NCI-H1105 (cell line): ENCODE measurements around the gene SMTN.
"Not testable (repeated sequence)": the region's sequence is repeated elsewhere in the genome, so short reads cannot be mapped to it uniquely, and the experiment has no call there.

Source experiments
- DNase-seq: peaks from one replicate; lab custom pipeline; 2025; lab: John Stamatoyannopoulos, UW

The SMTN gene

DNA sequence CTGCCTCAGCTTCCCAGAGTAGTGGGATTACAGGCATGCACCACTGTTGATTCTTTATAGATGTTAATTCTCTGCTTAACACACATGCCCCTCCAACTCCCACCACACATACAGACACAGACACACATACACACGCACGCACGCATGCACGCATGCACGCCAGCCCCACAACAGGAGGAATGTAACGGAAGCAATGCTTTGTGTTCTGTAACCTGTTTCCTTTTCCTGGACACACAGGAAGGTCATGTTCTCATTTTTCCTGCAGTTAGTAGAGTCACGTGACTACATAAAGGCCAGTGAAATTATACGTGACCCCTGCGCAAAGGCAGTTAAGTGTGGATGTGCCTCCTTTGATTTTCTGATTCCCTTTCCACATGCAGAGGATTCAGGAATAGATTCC is 8.0 kb upstream of the SMTN start:
- DNase-seq, result not testable (repeated sequence)

DNA sequence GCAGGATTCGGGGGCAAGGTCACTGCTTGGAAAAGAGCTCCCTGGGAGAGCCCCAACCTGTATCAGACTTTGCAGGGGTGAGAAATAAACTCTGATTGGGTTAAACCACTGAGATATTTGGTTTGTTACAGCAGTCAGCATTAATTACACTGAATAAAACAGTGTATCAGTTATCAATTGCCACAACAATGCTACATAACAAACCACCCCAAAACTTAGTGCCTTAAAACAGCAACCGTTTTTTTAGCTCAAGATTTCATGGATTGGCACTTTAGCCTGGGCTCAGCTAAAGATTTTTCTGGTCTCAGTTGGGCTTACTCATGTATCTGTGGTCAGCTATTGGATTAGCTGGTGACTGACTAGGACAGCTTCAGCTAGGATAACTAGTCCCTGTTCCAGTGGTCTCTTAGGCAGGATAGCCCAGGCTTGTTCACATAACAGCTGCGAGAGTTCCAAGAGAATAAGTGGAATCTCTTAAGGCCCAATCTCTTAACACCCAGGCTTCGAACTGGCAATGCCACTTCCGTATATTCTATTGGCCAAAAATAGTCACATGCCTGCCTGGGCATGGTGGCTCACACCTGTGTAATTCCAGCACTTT is 7.5 kb upstream of the SMTN start:
- not testable (repeated sequence) for DNase-seq

DNA sequence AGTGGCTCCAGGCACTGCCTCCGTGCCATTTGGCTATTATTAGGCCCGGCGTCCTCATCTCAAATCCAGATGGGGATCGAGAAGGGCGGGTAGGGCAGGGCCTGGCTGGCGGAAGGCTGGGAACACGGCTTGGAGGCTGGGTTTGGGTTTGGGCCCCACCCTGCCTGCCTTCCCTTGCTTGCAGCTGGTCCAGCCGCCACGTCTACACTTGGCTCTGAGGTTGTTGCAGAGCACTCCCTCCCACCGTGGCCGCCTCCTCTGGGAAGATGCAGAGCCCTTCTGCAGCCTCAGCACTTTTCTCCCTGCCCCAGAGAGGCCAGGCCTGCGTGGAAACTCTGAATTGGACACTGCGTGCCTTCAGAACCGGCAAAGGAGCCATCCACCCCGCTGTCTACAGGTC is 5.2 kb upstream of the SMTN start:
- no peak for DNase-seq

DNA sequence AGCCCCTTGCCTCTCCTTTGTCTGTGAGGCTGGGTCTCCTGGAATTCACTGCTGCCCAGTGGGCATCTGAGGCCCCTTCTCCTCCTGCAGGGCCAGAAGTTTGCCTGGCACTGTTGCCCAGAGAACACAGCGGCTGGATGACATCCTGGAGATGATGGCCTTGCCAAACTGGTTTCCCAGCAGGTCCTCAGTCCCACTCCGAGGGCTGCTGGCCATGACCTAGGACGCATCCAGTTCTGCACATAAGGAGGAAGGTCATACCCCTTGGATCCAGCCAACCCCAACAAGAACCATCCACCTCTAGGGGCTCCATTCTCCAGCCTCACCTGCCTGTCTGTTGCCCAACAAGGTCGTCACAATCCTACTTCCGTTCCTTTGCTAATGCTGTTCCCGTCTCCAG is 3.4 kb upstream of the SMTN start:
- DNase-seq, result no peak

DNA sequence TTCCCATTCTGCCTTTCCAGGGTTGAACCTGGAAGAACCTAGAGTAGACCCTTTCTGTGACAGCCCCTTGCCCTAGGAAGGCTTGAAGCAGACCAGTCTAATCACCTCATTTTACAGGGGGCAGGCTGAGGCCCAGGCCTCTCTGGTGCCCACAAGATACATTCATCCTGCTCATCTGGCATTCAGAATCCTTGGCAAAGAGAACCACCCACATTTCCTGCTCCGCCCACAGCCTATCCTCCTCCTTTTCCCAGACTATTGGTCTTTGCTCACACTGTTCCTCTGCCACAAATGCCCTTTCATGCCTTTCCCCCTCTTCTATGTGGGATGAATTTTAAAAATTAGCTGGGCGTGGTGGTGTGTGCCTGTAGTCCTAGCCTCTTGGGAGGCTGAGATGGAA is 2.7 kb upstream of the SMTN start:
- not testable (repeated sequence) for DNase-seq

DNA sequence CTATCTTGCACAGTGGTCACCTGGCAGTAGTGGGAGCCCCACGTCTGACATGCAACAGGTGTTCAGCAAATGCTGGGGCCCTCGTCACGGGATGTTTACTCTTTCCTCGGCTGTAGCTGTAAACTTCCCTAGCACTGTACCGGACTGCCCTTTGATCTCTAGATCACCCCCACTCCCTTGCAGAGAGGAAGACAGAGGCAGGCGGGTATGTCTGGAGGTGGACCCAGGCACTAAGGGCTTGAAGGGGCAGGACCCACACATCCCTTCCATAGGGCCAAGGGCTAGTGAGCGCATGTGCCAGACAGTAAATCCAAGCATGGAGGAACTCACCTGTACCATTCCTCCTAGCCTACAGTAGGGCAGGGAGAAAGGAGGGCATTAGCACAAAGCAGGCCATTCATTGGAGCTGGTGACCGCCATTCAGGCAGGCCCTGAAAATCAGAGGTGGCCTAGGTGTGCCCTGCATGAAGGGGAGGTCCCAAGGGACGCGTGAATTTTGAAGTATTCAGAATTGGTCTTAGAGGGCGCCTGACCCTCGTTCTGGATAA is 1.9 kb upstream of the SMTN start:
- DNase-seq, result no peak

DNA sequence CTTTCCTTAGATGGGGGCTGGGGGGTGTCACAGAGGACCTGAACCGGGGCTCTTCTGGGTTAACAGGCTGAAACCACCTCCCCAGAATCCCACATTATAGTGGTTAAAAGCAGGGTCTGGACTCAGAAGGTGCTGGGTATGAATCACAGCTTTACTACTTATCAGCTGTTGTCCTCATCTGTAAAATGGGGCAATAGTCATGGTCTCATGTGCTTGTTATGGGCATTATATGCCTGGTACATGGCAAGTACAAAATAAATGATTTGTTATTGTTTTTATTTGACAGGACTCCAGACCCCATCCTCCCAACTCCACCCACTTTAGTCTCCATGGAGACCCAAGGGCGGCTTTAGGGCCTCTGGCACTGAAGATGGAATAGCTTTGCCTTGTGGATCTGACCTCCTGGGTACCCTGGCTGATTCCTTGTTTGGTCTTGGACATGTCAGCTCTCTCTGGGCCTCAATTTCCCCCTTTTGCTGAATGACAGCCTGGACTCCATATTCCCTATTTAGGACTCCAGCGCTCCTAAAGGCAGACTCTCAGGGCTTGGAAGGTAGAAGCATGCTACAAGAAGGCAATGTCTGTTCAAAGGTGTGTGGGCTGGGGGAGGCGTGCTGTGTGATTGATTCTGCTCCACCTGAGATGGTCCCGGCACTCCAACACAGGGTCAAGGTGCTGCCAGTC is 812 bp upstream of the SMTN start:
- no peak for DNase-seq

DNA sequence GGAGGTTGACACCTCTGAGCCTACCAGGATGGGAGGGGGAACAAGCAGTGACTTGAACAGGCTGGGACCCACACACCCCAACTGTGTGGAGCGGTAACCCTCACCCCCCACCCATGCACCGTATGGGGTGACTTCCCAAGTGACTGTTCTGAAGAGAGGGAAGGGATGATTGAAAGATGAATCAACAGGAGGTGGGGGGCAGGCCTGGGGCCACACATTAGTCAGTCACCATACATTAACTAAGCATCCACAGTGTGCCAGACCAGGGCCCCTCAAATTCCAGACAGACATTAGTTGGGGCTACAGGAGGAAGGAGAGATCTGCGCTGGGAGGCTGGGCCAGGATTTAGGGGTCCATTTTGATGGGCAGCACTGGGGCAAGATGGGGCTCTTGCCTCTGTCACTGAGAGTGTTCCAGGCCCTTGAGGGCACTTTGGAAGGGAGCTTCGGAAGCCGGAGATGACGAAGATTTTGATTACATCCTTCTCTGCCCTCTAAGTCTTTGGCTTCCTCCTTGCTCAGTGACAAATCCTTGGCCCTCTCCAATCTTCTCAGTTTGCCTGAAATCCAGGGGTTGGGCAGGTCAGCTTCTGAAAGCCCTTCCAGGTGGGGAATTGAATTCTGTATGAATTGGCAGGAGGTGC is 966 bp downstream of the SMTN start:
- no peak for DNase-seq

DNA sequence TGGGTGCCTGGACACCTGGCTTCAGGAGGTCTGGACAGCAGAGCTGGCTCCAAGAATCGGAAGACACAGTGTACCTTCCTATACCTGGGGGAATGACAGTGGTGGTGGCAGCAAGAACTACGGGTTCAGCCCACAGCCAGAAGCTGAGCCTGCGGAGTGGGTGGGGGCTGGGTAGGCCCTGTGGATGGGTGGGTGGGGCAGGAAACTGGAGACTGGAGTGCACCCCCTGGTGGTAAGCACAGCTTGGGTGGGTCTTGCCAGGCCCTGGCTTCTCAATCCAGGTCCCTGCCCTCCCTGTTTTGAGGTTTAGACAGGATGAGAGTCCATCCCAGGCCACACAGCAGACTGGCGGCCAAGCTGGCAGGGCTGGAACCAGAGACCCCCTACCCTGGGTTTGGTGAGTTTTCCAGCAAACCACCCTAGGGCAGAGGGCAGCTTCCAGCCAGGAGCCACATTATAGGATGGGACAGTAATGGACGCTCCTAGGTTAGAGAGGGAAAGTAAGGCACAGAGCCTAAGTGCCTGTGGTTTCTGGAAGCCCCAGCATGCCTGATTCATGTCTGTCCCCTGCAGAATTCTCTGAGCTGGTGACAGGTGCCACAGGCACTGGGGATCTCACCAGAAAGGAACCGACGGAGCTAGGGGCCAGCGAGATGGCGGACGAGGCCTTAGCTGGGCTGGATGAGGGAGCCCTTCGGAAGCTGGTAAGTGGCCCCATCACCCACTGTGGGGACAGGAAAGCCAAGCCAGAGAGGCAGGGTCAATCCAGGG is 1.7 kb downstream of the SMTN start:
- no peak for DNase-seq

DNA sequence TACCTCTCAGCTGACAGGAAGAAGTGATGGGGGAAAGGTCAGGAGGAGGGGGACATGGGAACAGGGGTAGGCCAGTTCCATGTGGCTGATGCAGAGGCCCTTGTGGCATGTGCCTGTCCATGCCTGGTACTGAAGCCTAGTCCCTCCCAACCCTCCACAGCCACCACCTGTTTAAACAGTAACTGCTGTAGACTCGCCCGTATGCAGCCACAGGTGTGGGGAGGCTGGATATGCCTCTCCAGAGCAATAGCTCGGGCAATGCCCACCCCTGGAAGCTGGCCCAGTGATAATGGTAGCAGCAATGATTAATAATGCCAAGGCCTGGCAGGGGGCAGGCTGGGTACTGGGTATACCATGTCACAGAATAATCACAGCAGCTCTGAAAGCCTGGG is 2.3 kb downstream of the SMTN start:
- DNase-seq, result peak; percentile 81

DNA sequence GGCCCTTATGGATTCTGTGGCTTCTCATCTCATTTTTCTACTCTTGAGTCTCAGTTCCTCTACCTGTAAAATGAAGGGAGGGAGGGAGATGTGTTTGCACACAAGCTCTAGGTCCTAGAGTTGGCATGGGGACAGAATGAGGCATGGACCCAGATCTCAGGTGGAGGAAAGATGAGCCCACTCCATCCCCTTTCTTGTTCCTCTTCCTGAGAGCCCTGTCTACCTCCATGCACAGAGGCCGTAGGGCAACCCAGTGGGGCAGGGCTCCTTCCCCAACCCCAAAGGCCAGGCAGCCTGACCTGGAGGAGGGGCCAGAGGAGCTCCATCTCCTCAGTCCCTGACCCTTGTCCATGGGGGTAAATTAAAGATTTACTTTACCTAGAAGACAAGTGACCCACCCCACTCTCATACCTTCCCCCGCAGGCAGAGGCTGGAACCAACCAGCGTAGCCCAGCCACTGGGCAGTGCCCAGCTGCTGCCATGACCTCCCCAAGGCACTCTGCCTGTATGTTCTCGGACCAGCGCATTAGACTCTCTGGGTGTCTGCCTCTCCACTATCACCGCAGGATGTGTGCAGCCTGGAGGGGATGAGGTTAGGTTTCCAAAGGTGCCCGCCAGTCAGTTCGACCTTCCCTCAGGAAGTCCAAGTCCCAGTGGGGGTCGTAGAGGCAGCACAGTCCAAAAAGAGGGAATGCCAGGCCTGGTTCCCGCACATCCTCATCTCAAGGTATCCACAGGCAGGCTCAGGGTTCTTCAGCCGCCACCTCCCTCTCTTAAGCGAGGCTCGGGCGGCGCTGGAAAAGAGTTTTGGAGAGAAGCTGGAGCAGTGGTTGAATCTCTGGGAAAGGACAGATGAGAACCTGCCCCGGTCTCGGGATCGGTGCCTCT is 3.0 kb downstream of the SMTN start:
- DNase-seq, result no peak

DNA sequence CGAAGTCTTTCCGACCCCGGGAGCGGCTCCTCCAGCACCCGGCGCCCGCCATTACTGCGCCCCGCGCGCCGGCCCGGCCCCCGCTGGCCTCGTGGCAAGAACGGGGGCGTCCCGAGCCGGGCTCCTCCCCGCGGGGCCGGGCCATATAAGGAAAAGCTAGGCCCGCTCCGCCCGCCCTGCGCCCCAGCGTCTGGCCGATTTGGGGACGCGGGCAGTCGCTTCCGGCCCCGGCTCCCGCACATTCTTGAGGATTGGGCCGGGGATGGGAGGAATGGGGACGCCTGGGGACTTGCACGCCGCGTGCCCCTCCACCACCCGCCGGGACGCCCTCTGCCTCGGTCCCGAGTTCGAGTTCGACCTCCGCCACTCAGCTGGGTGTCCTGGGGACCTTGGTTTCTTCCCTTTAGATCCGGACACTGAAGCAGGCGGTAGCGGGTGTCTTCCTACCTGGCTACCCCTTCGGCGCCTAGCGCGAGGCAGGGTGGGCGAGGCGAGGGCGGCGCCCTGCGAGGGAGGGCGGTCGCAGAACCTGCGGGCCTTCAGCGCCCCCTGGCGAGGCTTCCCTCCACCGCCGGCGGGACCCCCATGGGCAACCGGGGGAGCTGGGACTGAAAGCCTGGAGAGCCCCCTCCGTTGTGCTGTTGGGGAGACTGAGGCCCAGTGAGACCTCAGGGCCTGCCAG is 3.8 kb downstream of the SMTN start:
- peak; percentile 43 for DNase-seq

DNA sequence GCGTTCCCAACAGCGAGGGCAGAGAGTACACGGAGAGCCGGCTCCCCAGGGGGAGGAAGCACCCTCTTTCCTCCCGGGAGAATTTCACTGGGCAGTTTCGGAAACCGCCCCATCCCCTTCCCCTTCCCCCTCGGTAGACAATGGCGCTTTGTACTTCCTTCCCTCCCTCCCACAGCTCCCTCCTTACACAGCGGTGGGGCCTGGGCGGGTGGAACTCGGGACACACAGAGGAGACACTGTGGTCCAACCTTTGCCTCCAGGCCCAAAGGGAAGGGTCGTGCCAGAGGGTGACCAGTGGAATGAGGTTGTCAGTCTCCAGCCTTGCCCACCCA is 4.3 kb downstream of the SMTN start:
- DNase-seq, result no peak

DNA sequence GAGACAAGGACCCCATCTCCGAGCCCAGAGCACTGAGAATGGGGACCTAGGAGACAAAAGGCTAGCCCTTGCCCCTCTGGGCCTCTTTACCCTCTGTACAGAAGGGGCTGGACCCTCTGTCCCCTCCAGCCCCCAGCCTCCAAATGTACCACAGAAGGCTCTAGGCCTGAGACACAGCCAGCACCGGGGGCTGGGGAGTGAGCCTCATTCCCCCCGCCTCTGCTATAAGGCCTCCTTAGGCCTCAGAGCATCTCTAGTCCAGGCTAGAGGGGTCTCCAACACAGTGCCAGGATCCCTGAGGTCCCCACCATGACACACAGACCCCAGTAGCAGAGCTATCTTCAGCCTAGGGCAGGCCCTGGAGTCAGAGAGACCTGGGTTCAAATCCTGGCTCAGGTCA is 4.8 kb downstream of the SMTN start:
- DNase-seq, result no peak

DNA sequence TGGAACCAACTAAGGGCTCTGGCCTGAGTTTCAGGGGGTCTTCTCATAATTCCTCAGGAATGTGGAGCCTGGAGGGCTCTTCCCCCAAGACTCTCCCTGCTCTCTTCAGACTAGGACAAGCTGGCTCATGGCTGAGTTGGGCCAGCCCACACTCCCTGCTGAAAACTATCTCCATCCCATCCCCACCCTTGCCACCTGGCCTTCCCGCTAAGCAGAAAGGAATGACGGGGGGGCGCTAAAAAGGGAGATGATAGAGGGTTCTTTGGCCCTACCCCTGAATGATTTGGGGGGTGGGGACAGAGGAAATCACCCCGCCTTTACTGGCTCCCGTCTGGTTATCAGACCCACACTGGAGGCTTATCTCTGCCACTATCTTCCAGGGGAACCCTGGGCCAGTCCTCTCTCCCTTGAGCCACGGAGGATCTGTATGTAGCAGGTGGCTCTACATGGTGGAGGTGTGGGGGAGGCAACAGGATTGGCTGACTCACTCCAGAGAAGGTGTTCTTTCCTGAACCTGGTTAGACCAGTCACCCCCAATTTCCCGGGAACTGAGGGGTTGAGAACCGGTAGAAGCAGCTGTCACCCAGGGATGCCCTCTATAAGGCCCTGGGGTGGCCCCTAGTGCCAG is 5.7 kb downstream of the SMTN start:
- no peak for DNase-seq

DNA sequence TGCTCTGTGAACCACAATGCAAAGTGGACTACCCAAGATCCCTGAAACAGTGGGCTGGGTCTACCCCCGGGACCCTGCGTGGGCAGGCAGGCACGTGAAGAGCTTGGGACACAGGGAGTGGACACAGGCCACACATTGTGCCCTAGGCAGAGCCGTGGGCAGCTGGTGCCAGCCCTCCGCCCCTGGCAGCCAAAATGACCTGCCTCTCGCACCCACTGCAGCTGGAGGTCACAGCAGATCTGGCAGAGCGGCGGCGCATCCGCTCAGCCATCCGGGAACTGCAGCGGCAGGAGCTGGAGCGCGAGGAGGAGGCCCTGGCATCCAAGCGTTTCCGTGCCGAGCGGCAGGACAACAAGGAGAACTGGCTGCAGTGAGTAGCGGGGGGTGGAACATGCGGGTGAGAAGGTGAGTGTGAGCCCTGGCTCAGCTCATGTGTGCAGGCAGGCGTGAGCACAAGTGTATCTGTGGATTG is 6.7 kb downstream of the SMTN start:
- DNase-seq, result no peak

DNA sequence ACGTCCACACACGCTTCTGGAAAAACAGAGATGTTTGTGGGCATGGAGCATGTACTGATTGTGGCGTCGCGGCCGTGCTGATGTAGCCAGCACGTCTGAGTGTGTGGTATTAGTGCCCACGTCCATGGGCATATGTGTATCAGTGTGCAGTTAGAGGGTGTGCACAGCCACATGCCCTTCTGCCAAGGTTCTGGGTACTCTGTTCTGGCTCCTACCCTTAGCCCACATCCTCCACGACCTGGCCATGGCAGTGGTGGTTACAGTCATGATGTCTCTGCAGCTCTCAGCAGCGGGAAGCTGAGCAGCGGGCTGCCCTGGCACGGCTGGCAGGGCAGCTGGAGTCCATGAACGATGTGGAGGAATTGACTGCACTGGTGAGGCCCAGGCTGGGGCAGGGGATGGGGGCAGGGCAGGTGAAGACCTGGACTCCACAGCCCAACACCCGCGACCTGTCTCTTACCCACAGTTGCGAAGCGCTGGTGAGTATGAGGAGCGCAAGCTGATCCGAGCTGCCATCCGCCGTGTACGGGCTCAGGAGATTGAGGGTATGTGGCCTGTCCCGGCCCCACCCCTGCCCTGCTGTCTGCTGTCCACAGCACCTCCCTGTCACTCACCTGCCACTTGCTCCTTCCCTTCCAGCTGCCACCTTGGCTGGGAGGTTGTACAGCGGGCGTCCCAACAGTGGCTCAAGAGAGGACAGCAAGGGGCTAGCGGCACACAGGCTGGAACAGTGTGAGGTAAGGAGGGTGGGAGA is 7.3 kb downstream of the SMTN start:
- no peak for DNase-seq

DNA sequence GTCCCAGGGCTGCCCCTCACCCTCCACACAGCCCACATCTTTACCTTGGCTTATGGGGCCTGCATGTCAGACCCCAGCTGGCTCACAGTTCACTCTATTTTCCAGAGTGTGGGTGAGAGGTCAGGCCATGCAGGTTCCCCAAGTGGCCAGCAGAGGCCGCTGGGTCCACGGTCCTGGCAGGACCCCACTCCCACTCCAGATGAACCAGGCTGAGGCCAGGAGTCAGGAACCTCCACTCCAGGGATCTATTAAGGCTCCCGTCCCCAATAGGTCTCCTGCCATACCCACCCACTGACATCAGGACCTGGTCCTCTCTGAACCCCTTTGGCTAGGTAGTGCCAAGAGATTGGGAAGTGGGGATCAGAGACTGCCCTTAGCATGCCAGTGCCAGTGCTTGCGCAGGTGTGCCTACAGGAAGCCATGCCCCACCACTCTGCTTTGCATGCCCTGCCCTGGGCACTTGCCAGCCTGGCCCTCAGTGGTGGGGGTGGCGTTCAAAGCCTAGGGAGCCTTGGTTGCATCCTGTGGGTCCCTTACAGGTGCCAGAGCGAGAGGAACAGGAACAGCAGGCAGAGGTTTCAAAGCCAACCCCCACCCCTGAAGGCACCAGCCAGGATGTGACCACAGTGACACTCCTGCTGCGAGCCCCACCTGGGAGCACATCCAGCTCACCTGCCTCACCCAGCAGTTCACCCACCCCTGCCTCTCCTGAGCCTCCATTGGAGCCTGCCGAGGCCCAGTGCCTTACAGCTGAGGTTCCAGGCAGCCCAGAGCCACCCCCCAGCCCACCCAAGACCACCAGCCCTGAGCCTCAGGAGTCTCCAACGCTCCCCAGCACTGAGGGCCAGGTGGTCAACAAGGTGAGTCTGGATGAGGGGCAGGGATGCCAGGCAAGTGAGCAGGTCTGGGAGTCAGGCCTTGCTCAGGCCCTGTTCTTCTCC is 8.3 kb downstream of the SMTN start:
- DNase-seq, result peak; percentile 31
